Smooth muscle cell of the pulmonary artery (primary cell): ENCODE measurements around the gene SLC6A7. TPM values are rescaled to one million over a fixed set of nuclear protein-coding genes. Genes with fewer than 3 reads are reported as not detected.

Experiments
- total RNA-seq: library from RNA; depleted of rRNA; stranded (reverse); fragments of >200 nt; gene quantifications from 2 replicates; pipeline ENCODE4 v1.2.3, GENCODE V29; 2014

SLC6A7 gene
- 0.20 TPM in 1 of 2 replicates, not detected in the other for total RNA-seq

DNA sequence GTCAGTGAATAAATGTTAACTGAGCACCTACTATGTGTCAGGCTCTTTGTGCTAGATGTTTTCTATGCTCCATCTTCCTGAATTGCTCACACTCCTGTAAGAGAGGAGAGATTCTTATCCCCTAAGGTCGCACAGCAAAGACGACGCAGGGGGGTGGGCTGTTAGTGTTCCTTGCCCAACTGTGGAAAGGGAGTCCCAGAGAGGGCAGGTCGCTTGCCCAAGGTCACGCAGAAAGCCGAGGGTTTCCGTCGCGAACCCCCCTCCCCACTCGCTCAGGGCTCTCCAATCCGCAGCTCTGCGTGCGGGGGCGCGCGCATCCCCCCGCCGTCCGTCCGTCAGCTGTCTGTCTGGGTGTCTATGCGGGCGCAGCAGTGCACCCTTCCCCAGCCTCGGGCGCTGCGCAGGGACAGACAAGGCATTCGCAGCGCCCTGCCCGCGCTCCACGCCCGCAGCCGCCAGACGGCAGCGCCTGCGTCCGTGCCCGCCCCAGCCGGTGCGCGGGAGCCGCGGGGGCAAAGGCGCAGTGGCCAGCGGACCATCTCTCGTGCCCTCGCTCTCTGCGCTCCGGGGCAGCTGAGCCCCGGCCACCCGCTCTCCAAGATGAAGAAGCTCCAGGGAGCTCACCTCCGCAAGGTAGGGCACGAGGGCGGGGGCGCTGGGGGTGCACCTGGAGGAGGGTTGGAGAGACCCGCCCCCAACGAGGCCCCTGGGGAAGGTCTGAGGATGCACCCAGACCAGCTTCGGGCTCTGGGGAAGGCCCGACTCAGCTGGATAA, at the start of gene SLC6A7:
TSS of gene SLC6A7 (plus strand) at position 335 of the 775 bp plus-strand sequence. CDS start at position 601, 266 bp downstream.

GRCh38 chr5:150155258-150156026, 34.4 kb upstream of the SLC6A7 start, which contains the start of gene PDGFRB:
Gene PDGFRB (minus strand): TSS chr5:150155845. CDS start chr5:150137047, 18,798 bp downstream.

DNA sequence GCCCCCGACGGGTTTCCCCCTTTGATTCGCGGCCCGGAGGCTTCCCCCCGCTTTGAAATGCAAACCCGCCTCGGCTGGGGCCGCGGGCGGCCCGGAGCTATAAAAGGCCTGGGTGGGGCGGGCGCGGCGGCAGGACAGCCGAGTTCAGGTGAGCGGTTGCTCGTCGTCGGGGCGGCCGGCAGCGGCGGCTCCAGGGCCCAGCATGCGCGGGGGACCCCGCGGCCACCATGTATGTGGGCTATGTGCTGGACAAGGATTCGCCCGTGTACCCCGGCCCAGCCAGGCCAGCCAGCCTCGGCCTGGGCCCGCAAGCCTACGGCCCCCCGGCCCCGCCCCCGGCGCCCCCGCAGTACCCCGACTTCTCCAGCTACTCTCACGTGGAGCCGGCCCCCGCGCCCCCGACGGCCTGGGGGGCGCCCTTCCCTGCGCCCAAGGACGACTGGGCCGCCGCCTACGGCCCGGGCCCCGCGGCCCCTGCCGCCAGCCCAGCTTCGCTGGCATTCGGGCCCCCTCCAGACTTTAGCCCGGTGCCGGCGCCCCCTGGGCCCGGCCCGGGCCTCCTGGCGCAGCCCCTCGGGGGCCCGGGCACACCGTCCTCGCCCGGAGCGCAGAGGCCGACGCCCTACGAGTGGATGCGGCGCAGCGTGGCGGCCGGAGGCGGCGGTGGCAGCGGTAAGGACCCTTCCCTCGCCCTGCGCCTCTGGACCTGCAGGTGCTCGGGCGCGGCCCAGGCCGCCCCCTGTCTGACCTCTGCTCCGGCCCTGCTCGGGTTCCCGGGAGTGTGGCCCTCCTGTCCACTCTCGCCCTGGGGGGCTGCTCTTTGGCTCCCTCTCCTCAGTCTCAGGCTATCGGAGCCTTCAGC, 23.0 kb upstream of the SLC6A7 start, which contains the start of gene CDX1:
TSS of gene CDX1 (plus strand) at position 129 of the 862 bp plus-strand sequence. CDS start at position 228, 99 bp downstream.

Other genes starting within 250 kb of the SLC6A7 start
- gene PDE6A, start 245.3 kb upstream of the SLC6A7 start, total RNA-seq, result not detected in 2 replicates
- 19.2 and 21.4 TPM in 2 replicates for gene SLC26A2, start 229.3 kb upstream of the SLC6A7 start, total RNA-seq
- gene TIGD6, start 189.4 kb upstream of the SLC6A7 start, total RNA-seq, result 8.9 and 10.2 TPM in 2 replicates
- 46.5 and 50.7 TPM in 2 replicates for gene HMGXB3, start 189.3 kb upstream of the SLC6A7 start, total RNA-seq
- 0.26 and 0.69 TPM in 2 replicates for gene CSF1R, start 103.5 kb upstream of the SLC6A7 start, total RNA-seq
- 195 and 656 TPM in 2 replicates for gene PDGFRB, start 34.2 kb upstream of the SLC6A7 start, total RNA-seq
- 0.17 and 0.91 TPM in 2 replicates for gene CDX1, start 23.3 kb upstream of the SLC6A7 start, total RNA-seq
- gene CAMK2A, start 99.7 kb downstream of the SLC6A7 start, total RNA-seq, result 0.10 and 0.46 TPM in 2 replicates
- 2.2 and 10.2 TPM in 2 replicates for gene ARSI, start 112.8 kb downstream of the SLC6A7 start, total RNA-seq
- gene TCOF1, start 167.6 kb downstream of the SLC6A7 start, total RNA-seq, result 15.9 and 17.8 TPM in 2 replicates
- gene CD74, start 222.8 kb downstream of the SLC6A7 start, total RNA-seq, result 1.3 and 3.9 TPM in 2 replicates